MCF 10A (cell line): ENCODE results near the gene EXOC3L1. TPM values are rescaled to one million over a fixed set of nuclear protein-coding genes. Genes with fewer than 3 reads are reported as not detected.

Source experiments
- BruUV-seq: library from RNA; stranded (reverse); fragments of 400-500 nt; replicated peaks from 2 replicates; lab custom pipeline; 2021; lab: Mats Ljungman, UMichigan
- CTCF ChIA-PET: fragments of 300-600 bp; sonication (Branson Sonifier 250); formaldehyde crosslinking; extraction: SDS; loops from one replicate; lab custom pipeline; 2021; ENCODE audit warnings: antibody characterized with exemption, inconsistent platforms; lab: Yijun Ruan, JAX
- POLR2A ChIA-PET: fragments of 300-600, 350-650 bp; sonication (Branson Sonifier 250); formaldehyde crosslinking; extraction: SDS; loops from one replicate; lab custom pipeline; 2020; ENCODE audit warnings: antibody characterized with exemption, inconsistent platforms; lab: Yijun Ruan, JAX
- DNase-seq: peaks from one replicate; pipeline ENCODE4 v3.0.0-alpha.2; 2018; ENCODE audit not compliant: unreplicated experiment
- H3K27ac Mint-ChIP-seq: one replicate; pipeline ENCODE4 v1.8.0; 2022; ENCODE audit warnings: mild to moderate bottlenecking, low read depth, mixed read lengths; ENCODE audit not compliant: unreplicated experiment
- H3K27me3 Mint-ChIP-seq: one replicate; pipeline ENCODE4 v1.8.0; 2022; ENCODE audit warnings: mixed read lengths; ENCODE audit not compliant: insufficient read depth, unreplicated experiment
- H3K36me3 Mint-ChIP-seq: one replicate; pipeline ENCODE4 v1.8.0; 2022; ENCODE audit warnings: mild to moderate bottlenecking, moderate library complexity, mixed read lengths; ENCODE audit not compliant: insufficient read depth, unreplicated experiment
- H3K4me1 Mint-ChIP-seq: one replicate; pipeline ENCODE4 v1.8.0; 2022; ENCODE audit warnings: mixed read lengths; ENCODE audit not compliant: insufficient read depth, unreplicated experiment
- H3K4me3 Mint-ChIP-seq: one replicate; pipeline ENCODE4 v1.8.0; 2022; ENCODE audit warnings: mild to moderate bottlenecking, moderate library complexity, mixed read lengths; ENCODE audit not compliant: unreplicated experiment
- H3K9me3 Mint-ChIP-seq: one replicate; pipeline ENCODE4 v1.8.0; 2022; ENCODE audit warnings: mixed read lengths; ENCODE audit not compliant: unreplicated experiment
- intact Hi-C: fragments of 100-400 bp; cut with micrococcal nuclease; formaldehyde crosslinking; loops from 2 replicates; pipeline ENCODE4 v1.14.1; 2022
- total RNA-seq: library from RNA; stranded (reverse); gene quantifications from 2 replicates; pipeline ENCODE4 v1.2.3, GENCODE V29; 2022
- TF ChIP-seq, protein P1 (sequence below): fragments of 200-600 bp; IDR thresholded peaks from one replicate; pipeline ENCODE4 v1.8.0; 2022; ENCODE audit warnings: antibody characterized with exemption, mild to moderate bottlenecking; ENCODE audit not compliant: unreplicated experiment

Gene EXOC3L1
- total RNA-seq, 1 experiment from 2014 or later, result not detected

DNA sequence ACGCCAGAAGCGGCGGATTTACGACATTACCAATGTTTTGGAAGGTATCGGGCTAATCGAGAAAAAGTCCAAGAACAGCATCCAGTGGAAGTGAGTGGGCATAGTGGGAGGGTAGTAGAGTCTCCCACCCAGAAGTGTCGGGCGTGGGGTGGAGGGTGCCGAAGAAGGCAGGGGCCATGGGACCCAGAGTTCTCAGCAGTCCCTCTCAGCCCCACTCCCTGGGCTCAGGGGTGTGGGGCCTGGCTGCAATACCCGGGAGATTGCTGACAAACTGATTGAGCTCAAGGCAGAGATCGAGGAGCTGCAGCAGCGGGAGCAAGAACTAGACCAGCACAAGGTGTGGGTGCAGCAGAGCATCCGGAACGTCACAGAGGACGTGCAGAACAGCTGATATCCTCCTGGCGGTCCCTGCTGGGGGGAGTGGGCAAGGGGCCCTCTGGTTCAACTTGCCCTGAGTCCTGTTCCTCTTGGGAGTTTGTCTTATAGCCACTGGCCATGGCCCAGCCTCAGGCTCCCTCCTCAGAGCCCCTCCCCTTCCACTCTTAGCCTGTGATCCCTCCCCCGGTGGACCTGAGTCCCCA, 2.9 kb upstream of the EXOC3L1 start:
- no peak for DNase-seq
- H3K36me3 Mint-ChIP-seq, result peaks cover 36% of the 10 kb centered on the region
- peak overlapping the region; percentile 78 for H3K27ac Mint-ChIP-seq
- H3K4me3 Mint-ChIP-seq, result peak overlapping the region; percentile 77
- H3K27me3 Mint-ChIP-seq, result no peaks in the 10 kb centered on the region
- peaks cover 27% of the 10 kb centered on the region for H3K4me1 Mint-ChIP-seq
- ChIA-PET CTCF (interaction anchor here (0.6 to 1.1 kb wide), 9 partner anchors 10 to 288 kb away, joined by 3 to 4 read pairs (median 3); partner anchors contain the start of gene ATP6V0D1), POLR2A (interaction anchor here (0.6 to 2.6 kb wide), 12 partner anchors 10 to 75 kb away, joined by 3 to 12 read pairs (median 4); partner anchors contain the start of genes FBXL8, FHOD1, MATCAP1 and TMEM208)
- H3K9me3 Mint-ChIP-seq, result no peaks in the 10 kb centered on the region
- no TSS peak for BruUV-seq
- TF ChIP-seq, protein P1, sequence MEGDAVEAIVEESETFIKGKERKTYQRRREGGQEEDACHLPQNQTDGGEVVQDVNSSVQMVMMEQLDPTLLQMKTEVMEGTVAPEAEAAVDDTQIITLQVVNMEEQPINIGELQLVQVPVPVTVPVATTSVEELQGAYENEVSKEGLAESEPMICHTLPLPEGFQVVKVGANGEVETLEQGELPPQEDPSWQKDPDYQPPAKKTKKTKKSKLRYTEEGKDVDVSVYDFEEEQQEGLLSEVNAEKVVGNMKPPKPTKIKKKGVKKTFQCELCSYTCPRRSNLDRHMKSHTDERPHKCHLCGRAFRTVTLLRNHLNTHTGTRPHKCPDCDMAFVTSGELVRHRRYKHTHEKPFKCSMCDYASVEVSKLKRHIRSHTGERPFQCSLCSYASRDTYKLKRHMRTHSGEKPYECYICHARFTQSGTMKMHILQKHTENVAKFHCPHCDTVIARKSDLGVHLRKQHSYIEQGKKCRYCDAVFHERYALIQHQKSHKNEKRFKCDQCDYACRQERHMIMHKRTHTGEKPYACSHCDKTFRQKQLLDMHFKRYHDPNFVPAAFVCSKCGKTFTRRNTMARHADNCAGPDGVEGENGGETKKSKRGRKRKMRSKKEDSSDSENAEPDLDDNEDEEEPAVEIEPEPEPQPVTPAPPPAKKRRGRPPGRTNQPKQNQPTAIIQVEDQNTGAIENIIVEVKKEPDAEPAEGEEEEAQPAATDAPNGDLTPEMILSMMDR, result no peak
- intact Hi-C loops, result loop anchor here (2.0 kb wide), 1 partner anchor 86 kb away; the partner anchor contains the start of gene PLEKHG4

DNA sequence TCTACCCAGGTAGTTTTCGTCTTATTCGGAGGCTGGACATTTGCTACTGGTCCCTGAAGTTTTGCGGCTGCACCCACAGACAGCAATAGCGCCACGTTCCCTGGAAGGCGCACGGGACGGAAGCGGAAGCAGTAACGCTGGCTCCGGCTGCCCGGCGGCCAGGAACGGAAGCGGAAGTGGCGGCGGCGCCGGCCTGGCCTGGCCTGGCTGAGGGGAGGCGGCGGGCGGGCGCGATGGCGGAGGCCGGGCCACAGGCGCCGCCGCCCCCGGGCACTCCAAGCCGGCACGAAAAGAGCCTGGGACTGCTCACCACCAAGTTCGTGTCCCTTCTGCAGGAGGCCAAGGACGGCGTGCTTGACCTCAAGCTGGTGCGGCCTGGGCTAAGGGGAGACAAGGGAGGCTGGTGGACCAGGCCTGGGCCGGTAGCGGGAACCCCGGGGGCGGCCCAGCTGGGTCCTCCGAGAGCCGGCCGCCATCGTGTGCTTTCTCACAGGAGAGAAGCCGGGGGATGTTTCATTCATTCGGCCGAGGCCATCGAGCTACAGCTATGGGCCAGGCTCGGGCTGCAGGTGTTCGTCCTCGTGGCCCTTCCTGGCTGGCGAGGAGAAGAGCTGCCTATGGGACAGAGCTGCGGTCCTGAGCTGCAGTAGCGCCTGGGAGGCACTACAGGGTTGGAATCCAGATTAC, 2.2 kb upstream of the EXOC3L1 start, which contains the start of gene E2F4:
Gene E2F4, plus strand, starts transcription at position 161 of the 687 bp plus-strand sequence. Its CDS starts 73 bp downstream, at position 234.
- H3K27ac Mint-ChIP-seq, result peak within 1 kb of the TSS; percentile 78
- peak within 1 kb of the TSS; percentile 77 for H3K4me3 Mint-ChIP-seq
- CTCF ChIA-PET, result interaction anchor here (0.6 to 1.1 kb wide), 10 partner anchors 11 to 289 kb away, joined by 3 to 4 read pairs (median 3); partner anchors contain the start of gene ATP6V0D1
- peak; percentile 88 for DNase-seq
- intact Hi-C loops, result loop anchor here (2.0 kb wide), 1 partner anchor 87 kb away; the partner anchor contains the start of gene PLEKHG4
- H3K36me3 Mint-ChIP-seq, result peaks cover 31% of the 10 kb centered on the region
- no peaks in the 10 kb centered on the region for H3K27me3 Mint-ChIP-seq
- POLR2A ChIA-PET, result interaction anchor here (0.6 to 2.6 kb wide), 10 partner anchors 9 to 75 kb away, joined by 3 to 12 read pairs (median 7); partner anchors contain the start of genes FBXL8, FHOD1, MATCAP1 and TMEM208
- H3K4me1 Mint-ChIP-seq, result peaks cover 22% of the 10 kb centered on the region
- TSS peak; percentile 58 for BruUV-seq
- no peaks in the 10 kb centered on the region for H3K9me3 Mint-ChIP-seq
- TF ChIP-seq, protein P1, result no peak

DNA sequence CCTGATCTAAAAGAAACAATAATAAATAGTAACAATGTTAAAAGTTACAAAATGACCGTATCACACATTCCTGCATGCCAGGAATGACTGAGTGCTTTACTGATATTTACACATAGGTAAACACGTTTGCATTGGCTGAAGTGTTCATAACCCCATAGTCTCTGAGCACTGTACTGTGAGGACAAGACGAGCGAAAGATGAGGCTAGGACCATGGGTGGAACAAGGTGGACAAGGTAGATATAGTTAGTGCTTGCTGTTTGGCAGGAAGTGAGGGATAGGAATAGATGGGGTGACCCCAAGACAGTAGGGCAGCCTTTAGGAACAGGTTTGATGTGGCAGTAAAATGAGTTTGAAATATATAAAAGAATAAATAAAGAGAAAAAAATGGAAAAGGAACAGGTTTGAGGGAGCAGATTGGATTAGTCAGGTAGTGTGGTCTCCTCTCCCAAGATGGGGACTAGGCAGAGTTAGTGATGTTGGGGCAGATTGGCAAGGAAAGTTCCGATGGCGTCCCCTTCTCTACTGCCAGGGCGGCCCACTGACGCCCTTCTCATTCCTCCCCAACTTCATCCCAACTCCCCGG, 1.6 kb upstream of the EXOC3L1 start:
- DNase-seq, result no peak
- ChIA-PET CTCF (no interaction called here), POLR2A (interaction anchor here (1.2 to 1.7 kb wide), 2 partner anchors 14 to 32 kb away, joined by 8 to 12 read pairs; partner anchors contain the start of genes FBXL8 and TRADD)
- intact Hi-C loops, result no loop called here
- Mint-ChIP-seq H3K27ac (peak overlapping the region; percentile 78), H3K4me1 (peaks cover 16% of the 10 kb centered on the region), H3K36me3 (peaks cover 24% of the 10 kb centered on the region), H3K4me3 (peak overlapping the region; percentile 77), H3K27me3 (no peaks in the 10 kb centered on the region), H3K9me3 (no peaks in the 10 kb centered on the region)
- TF ChIP-seq, protein P1, result no peak
- no TSS peak for BruUV-seq
